Measurements from ENCODE around the gene ITFG1.

The ITFG1 gene

GRCh38 chr16:47316442-47317015 is 144.3 kb downstream of the ITFG1 start:
- no peak for DNase-seq
- Histone ChIP-seq H3K4me1 (ENCODE audit: control extremely low read depth in 1 of 4, control insufficient read depth in 4 of 4, insufficient read depth in 4 of 4, low read length in 3 of 4) (no peaks in the 10 kb centered on the region), H3K27ac (ENCODE audit: insufficient read depth in 1 of 2, low read depth in 1 of 2, low read length in 2 of 2, poor library complexity in 1 of 2, severe bottlenecking in 2 of 2) (no peak overlapping the region), H3K9me3 (ENCODE audit: control extremely low read depth in 1 of 5, control insufficient read depth in 4 of 5, insufficient read depth in 2 of 5, low read depth in 1 of 5, low read length in 4 of 5) (no peaks in the 10 kb centered on the region), H3K36me3 (ENCODE audit: control insufficient read depth in 4 of 4, insufficient read depth in 4 of 4, low read length in 3 of 4) (no peaks in the 10 kb centered on the region), H3K4me3 (ENCODE audit: control insufficient read depth in 1 of 7, extremely low read depth in 1 of 7, insufficient read depth in 4 of 7, low read depth in 2 of 7, low read length in 6 of 7) (no peak overlapping the region), H3K27me3 (replicated peaks in 2 of 5; ENCODE audit: control insufficient read depth in 4 of 5, insufficient read depth in 5 of 5, low read length in 4 of 5) (no peaks in the 10 kb centered on the region)
- WGBS (ENCODE audit: insufficient coverage): 100% methylated on average over 1 of the region's 2 CpGs
- CTCF ChIA-PET: no interaction called here
- POLR2A ChIA-PET: no interaction called here

GRCh38 chr16:47311738-47312505 is 148.9 kb downstream of the ITFG1 start:
- H3K27ac ChIP-seq (ENCODE audit: insufficient read depth in 1 of 2, low read depth in 1 of 2, low read length in 2 of 2, poor library complexity in 1 of 2, severe bottlenecking in 2 of 2): no peak overlapping the region
- H3K36me3 ChIP-seq (ENCODE audit: control insufficient read depth in 4 of 4, insufficient read depth in 4 of 4, low read length in 3 of 4): peaks cover 0 to 7% (median 0%) of the 10 kb centered on the region in 4 experiments
- no peak for DNase-seq
- H3K4me1 ChIP-seq (ENCODE audit: control extremely low read depth in 1 of 4, control insufficient read depth in 4 of 4, insufficient read depth in 4 of 4, low read length in 3 of 4): peaks cover 0 to 6% (median 1%) of the 10 kb centered on the region in 4 experiments
- POLR2A ChIA-PET: no interaction called here
- H3K27me3 ChIP-seq (replicated peaks in 2 of 5; ENCODE audit: control insufficient read depth in 4 of 5, insufficient read depth in 5 of 5, low read length in 4 of 5): no peaks in the 10 kb centered on the region
- no peaks in the 10 kb centered on the region for H3K9me3 ChIP-seq (ENCODE audit: control extremely low read depth in 1 of 5, control insufficient read depth in 4 of 5, insufficient read depth in 2 of 5, low read depth in 1 of 5, low read length in 4 of 5)
- no peak overlapping the region for H3K4me3 ChIP-seq (ENCODE audit: control insufficient read depth in 1 of 7, extremely low read depth in 1 of 7, insufficient read depth in 4 of 7, low read depth in 2 of 7, low read length in 6 of 7)
- WGBS (ENCODE audit: insufficient coverage): 100% methylated on average over 4 of the region's 8 CpGs
- CTCF ChIA-PET: no interaction called here

- DNase-seq: peak in 2 of 3 donors; percentile 14 to 29
- ChIA-PET CTCF (no interaction called here), POLR2A (no interaction called here)
- H3K27ac ChIP-seq (ENCODE audit: insufficient read depth in 1 of 2, low read depth in 1 of 2, low read length in 2 of 2, poor library complexity in 1 of 2, severe bottlenecking in 2 of 2): no peak overlapping the region
- no peaks in the 10 kb centered on the region for H3K27me3 ChIP-seq (replicated peaks in 2 of 5; ENCODE audit: control insufficient read depth in 4 of 5, insufficient read depth in 5 of 5, low read length in 4 of 5)
- no CpG with 5 or more reads among the region's 1 CpG for WGBS (ENCODE audit: insufficient coverage)
- H3K36me3 ChIP-seq (ENCODE audit: control insufficient read depth in 4 of 4, insufficient read depth in 4 of 4, low read length in 3 of 4): peaks cover 0 to 7% (median 0%) of the 10 kb centered on the region in 4 experiments
- H3K9me3 ChIP-seq (ENCODE audit: control extremely low read depth in 1 of 5, control insufficient read depth in 4 of 5, insufficient read depth in 2 of 5, low read depth in 1 of 5, low read length in 4 of 5): no peaks in the 10 kb centered on the region
- H3K4me3 ChIP-seq (ENCODE audit: control insufficient read depth in 1 of 7, extremely low read depth in 1 of 7, insufficient read depth in 4 of 7, low read depth in 2 of 7, low read length in 6 of 7): no peak overlapping the region
- H3K4me1 ChIP-seq (ENCODE audit: control extremely low read depth in 1 of 4, control insufficient read depth in 4 of 4, insufficient read depth in 4 of 4, low read length in 3 of 4): peaks cover 0 to 6% (median 1%) of the 10 kb centered on the region in 4 experiments
Measured at GRCh38 chr16:47310792-47311211, 150.1 kb downstream of the ITFG1 start.

- DNase-seq: no peak
- H3K36me3 ChIP-seq (ENCODE audit: control insufficient read depth in 4 of 4, insufficient read depth in 4 of 4, low read length in 3 of 4): peaks cover 0 to 7% (median under 1%) of the 10 kb centered on the region in 4 experiments
- H3K4me3 ChIP-seq (ENCODE audit: control insufficient read depth in 1 of 7, extremely low read depth in 1 of 7, insufficient read depth in 4 of 7, low read depth in 2 of 7, low read length in 6 of 7): no peak overlapping the region
- no peaks in the 10 kb centered on the region for H3K27me3 ChIP-seq (replicated peaks in 2 of 5; ENCODE audit: control insufficient read depth in 4 of 5, insufficient read depth in 5 of 5, low read length in 4 of 5)
- H3K4me1 ChIP-seq (ENCODE audit: control extremely low read depth in 1 of 4, control insufficient read depth in 4 of 4, insufficient read depth in 4 of 4, low read length in 3 of 4): peaks cover 0 to 6% (median 1%) of the 10 kb centered on the region in 4 experiments
- POLR2A ChIA-PET: no interaction called here
- 100% methylated on average over 1 of the region's 4 CpGs for WGBS (ENCODE audit: insufficient coverage)
- H3K9me3 ChIP-seq (ENCODE audit: control extremely low read depth in 1 of 5, control insufficient read depth in 4 of 5, insufficient read depth in 2 of 5, low read depth in 1 of 5, low read length in 4 of 5): no peaks in the 10 kb centered on the region
- H3K27ac ChIP-seq (ENCODE audit: insufficient read depth in 1 of 2, low read depth in 1 of 2, low read length in 2 of 2, poor library complexity in 1 of 2, severe bottlenecking in 2 of 2): no peak overlapping the region
- CTCF ChIA-PET: no interaction called here
Measured at GRCh38 chr16:47309581-47310312, 151.1 kb downstream of the ITFG1 start.

GRCh38 chr16:47308601-47309000 is 152.3 kb downstream of the ITFG1 start:
- Histone ChIP-seq H3K36me3 (ENCODE audit: control insufficient read depth in 4 of 4, insufficient read depth in 4 of 4, low read length in 3 of 4) (peaks cover 0 to 10% (median 2%) of the 10 kb centered on the region in 4 experiments), H3K27ac (ENCODE audit: insufficient read depth in 1 of 2, low read depth in 1 of 2, low read length in 2 of 2, poor library complexity in 1 of 2, severe bottlenecking in 2 of 2) (no peak overlapping the region), H3K27me3 (replicated peaks in 2 of 5; ENCODE audit: control insufficient read depth in 4 of 5, insufficient read depth in 5 of 5, low read length in 4 of 5) (no peaks in the 10 kb centered on the region), H3K9me3 (ENCODE audit: control extremely low read depth in 1 of 5, control insufficient read depth in 4 of 5, insufficient read depth in 2 of 5, low read depth in 1 of 5, low read length in 4 of 5) (no peaks in the 10 kb centered on the region), H3K4me3 (ENCODE audit: control insufficient read depth in 1 of 7, extremely low read depth in 1 of 7, insufficient read depth in 4 of 7, low read depth in 2 of 7, low read length in 6 of 7) (no peak overlapping the region), H3K4me1 (ENCODE audit: control extremely low read depth in 1 of 4, control insufficient read depth in 4 of 4, insufficient read depth in 4 of 4, low read length in 3 of 4) (peaks cover 0 to 6% (median 1%) of the 10 kb centered on the region in 4 experiments)
- no CpG with 5 or more reads among the region's 3 CpGs for WGBS (ENCODE audit: insufficient coverage)
- CTCF ChIA-PET: no interaction called here
- POLR2A ChIA-PET: no interaction called here
- no peak for DNase-seq

- no peak overlapping the region for H3K4me3 ChIP-seq (ENCODE audit: control insufficient read depth in 1 of 7, extremely low read depth in 1 of 7, insufficient read depth in 4 of 7, low read depth in 2 of 7, low read length in 6 of 7)
- peaks cover 0 to 5% (median 0%) of the 10 kb centered on the region in 5 experiments for H3K9me3 ChIP-seq (ENCODE audit: control extremely low read depth in 1 of 5, control insufficient read depth in 4 of 5, insufficient read depth in 2 of 5, low read depth in 1 of 5, low read length in 4 of 5)
- CTCF ChIA-PET: no interaction called here
- no peaks in the 10 kb centered on the region for H3K27me3 ChIP-seq (replicated peaks in 2 of 5; ENCODE audit: control insufficient read depth in 4 of 5, insufficient read depth in 5 of 5, low read length in 4 of 5)
- WGBS (ENCODE audit: insufficient coverage): 100% methylated on average over 1 of the region's 1 CpG
- no peaks in the 10 kb centered on the region for H3K4me1 ChIP-seq (ENCODE audit: control extremely low read depth in 1 of 4, control insufficient read depth in 4 of 4, insufficient read depth in 4 of 4, low read length in 3 of 4)
- POLR2A ChIA-PET: interaction anchor here (0.6 kb wide), 1 partner anchor 142 kb away, joined by 3 read pairs; no protein-coding TSS in a partner anchor
- H3K36me3 ChIP-seq (ENCODE audit: control insufficient read depth in 4 of 4, insufficient read depth in 4 of 4, low read length in 3 of 4): peaks cover 0 to 19% (median 7%) of the 10 kb centered on the region in 4 experiments
- H3K27ac ChIP-seq (ENCODE audit: insufficient read depth in 1 of 2, low read depth in 1 of 2, low read length in 2 of 2, poor library complexity in 1 of 2, severe bottlenecking in 2 of 2): no peak overlapping the region
- no peak for DNase-seq
Measured at GRCh38 chr16:47304563-47304962, 156.3 kb downstream of the ITFG1 start.

- no peak overlapping the region for H3K27ac ChIP-seq (ENCODE audit: insufficient read depth in 1 of 2, low read depth in 1 of 2, low read length in 2 of 2, poor library complexity in 1 of 2, severe bottlenecking in 2 of 2)
- H3K4me3 ChIP-seq (ENCODE audit: control insufficient read depth in 1 of 7, extremely low read depth in 1 of 7, insufficient read depth in 4 of 7, low read depth in 2 of 7, low read length in 6 of 7): no peak overlapping the region
- no peaks in the 10 kb centered on the region for H3K27me3 ChIP-seq (replicated peaks in 2 of 5; ENCODE audit: control insufficient read depth in 4 of 5, insufficient read depth in 5 of 5, low read length in 4 of 5)
- peaks cover 3 to 23% (median 13%) of the 10 kb centered on the region in 4 experiments for H3K36me3 ChIP-seq (ENCODE audit: control insufficient read depth in 4 of 4, insufficient read depth in 4 of 4, low read length in 3 of 4)
- H3K4me1 ChIP-seq (ENCODE audit: control extremely low read depth in 1 of 4, control insufficient read depth in 4 of 4, insufficient read depth in 4 of 4, low read length in 3 of 4): no peaks in the 10 kb centered on the region
- peaks cover 2 to 13% (median 5%) of the 10 kb centered on the region in 5 experiments for H3K9me3 ChIP-seq (ENCODE audit: control extremely low read depth in 1 of 5, control insufficient read depth in 4 of 5, insufficient read depth in 2 of 5, low read depth in 1 of 5, low read length in 4 of 5)
- 100% methylated on average over 4 of the region's 6 CpGs for WGBS (ENCODE audit: insufficient coverage)
- POLR2A ChIA-PET: no interaction called here
- DNase-seq: no peak
- CTCF ChIA-PET: no interaction called here
Measured at GRCh38 chr16:47299587-47299986, 161.3 kb downstream of the ITFG1 start.
